Osteocyte (in vitro differentiated cells): ENCODE results near the gene PPIL6. TPM values are rescaled to one million over a fixed set of nuclear protein-coding genes. Genes with fewer than 3 reads are reported as not detected.

Source experiments
- DNase-seq: peaks from one replicate; pipeline ENCODE4 v3.0.0; 2021; ENCODE audit warnings: mixed read lengths; ENCODE audit not compliant: unreplicated experiment; ENCODE audit errors: extremely low spot score
- H3K27ac Mint-ChIP-seq: one replicate; pipeline ENCODE4 v1.8.0; 2021; ENCODE audit warnings: mild to moderate bottlenecking, mixed read lengths; ENCODE audit not compliant: unreplicated experiment
- H3K27me3 Mint-ChIP-seq: one replicate; pipeline ENCODE4 v1.8.0; 2021; ENCODE audit warnings: mixed read lengths; ENCODE audit not compliant: unreplicated experiment
- H3K36me3 Mint-ChIP-seq: one replicate; pipeline ENCODE4 v1.8.0; 2021; ENCODE audit warnings: mixed read lengths; ENCODE audit not compliant: unreplicated experiment
- H3K4me1 Mint-ChIP-seq: one replicate; pipeline ENCODE4 v1.8.0; 2021; ENCODE audit warnings: mixed read lengths; ENCODE audit not compliant: unreplicated experiment
- H3K4me3 Mint-ChIP-seq: one replicate; pipeline ENCODE4 v1.8.0; 2021; ENCODE audit warnings: mild to moderate bottlenecking, moderate library complexity, mixed read lengths; ENCODE audit not compliant: unreplicated experiment
- H3K9me3 Mint-ChIP-seq: one replicate; pipeline ENCODE4 v1.8.0; 2021; ENCODE audit warnings: mixed read lengths; ENCODE audit not compliant: unreplicated experiment
- CTCF ChIP-seq: fragments of 200-600 bp; sonication (generic); IDR thresholded peaks from 2 replicates; pipeline ENCODE4 v1.5.0; 2021; ENCODE audit warnings: antibody characterized with exemption, mild to moderate bottlenecking, moderate library complexity
- total RNA-seq: library from RNA; stranded (reverse); gene quantifications from 2 replicates; pipeline ENCODE4 v1.2.1, GENCODE V29; 2021

Gene PPIL6
- total RNA-seq, 1 donor from 2014 or later = 1.9 TPM

- TF ChIP-seq CTCF = no peak
- H3K27me3 Mint-ChIP-seq = no peaks in the 10 kb centered on the region
- no peaks in the 10 kb centered on the region for H3K9me3 Mint-ChIP-seq
- no peak for DNase-seq
- H3K4me3 Mint-ChIP-seq = no peak overlapping the region
- no peaks in the 10 kb centered on the region for H3K36me3 Mint-ChIP-seq
- H3K4me1 Mint-ChIP-seq = peaks cover 9% of the 10 kb centered on the region
- no peak overlapping the region for H3K27ac Mint-ChIP-seq
These were observed 92.6 kb downstream of the PPIL6 start for GRCh38 chr6:109347779-109348178.

- TF ChIP-seq CTCF = no peak
- no peaks in the 10 kb centered on the region for H3K36me3 Mint-ChIP-seq
- no peaks in the 10 kb centered on the region for H3K9me3 Mint-ChIP-seq
- H3K4me3 Mint-ChIP-seq = no peak overlapping the region
- no peaks in the 10 kb centered on the region for H3K27me3 Mint-ChIP-seq
- H3K4me1 Mint-ChIP-seq = no peaks in the 10 kb centered on the region
- no peak overlapping the region for H3K27ac Mint-ChIP-seq
- DNase-seq = no peak
These were observed 94.4 kb downstream of the PPIL6 start for GRCh38 chr6:109345986-109346385.

- Mint-ChIP-seq H3K9me3 (no peaks in the 10 kb centered on the region), H3K36me3 (no peaks in the 10 kb centered on the region), H3K27ac (no peak overlapping the region), H3K4me1 (no peaks in the 10 kb centered on the region), H3K27me3 (no peaks in the 10 kb centered on the region), H3K4me3 (no peak overlapping the region)
- TF ChIP-seq CTCF = no peak
- DNase-seq = no peak
These were observed 96.2 kb downstream of the PPIL6 start for GRCh38 chr6:109344226-109344625.

GRCh38 chr6:109343518-109343917 lies 96.9 kb downstream of the PPIL6 start:
- no peak for TF ChIP-seq CTCF
- no peaks in the 10 kb centered on the region for H3K27me3 Mint-ChIP-seq
- H3K27ac Mint-ChIP-seq = no peak overlapping the region
- no peak overlapping the region for H3K4me3 Mint-ChIP-seq
- DNase-seq = no peak
- no peaks in the 10 kb centered on the region for H3K4me1 Mint-ChIP-seq
- no peaks in the 10 kb centered on the region for H3K9me3 Mint-ChIP-seq
- H3K36me3 Mint-ChIP-seq = no peaks in the 10 kb centered on the region

GRCh38 chr6:109342911-109343310 lies 97.5 kb downstream of the PPIL6 start:
- Mint-ChIP-seq H3K4me3 (no peak overlapping the region), H3K4me1 (no peaks in the 10 kb centered on the region), H3K36me3 (no peaks in the 10 kb centered on the region), H3K27ac (no peak overlapping the region), H3K9me3 (no peaks in the 10 kb centered on the region), H3K27me3 (no peaks in the 10 kb centered on the region)
- no peak for TF ChIP-seq CTCF
- DNase-seq = no peak
